Fibroblast of skin of left biceps (primary cell): ENCODE data around the gene COL28A1.
"Not testable (repeated sequence)": the region's sequence is repeated elsewhere in the genome, so short reads cannot be mapped to it uniquely, and the experiment has no call there.

Source experiments
- DNase-seq, 2 experiments: peaks; one replicate each; pipeline ENCODE4 v3.0.0-alpha.2; 2013; ENCODE audit warnings: low read depth in 2 of 2

The COL28A1 gene

GRCh38 chr7:7416031-7416858 lies 119.4 kb downstream of the COL28A1 start:
- no peak for DNase-seq

- no peak for DNase-seq
These were observed 120.7 kb downstream of the COL28A1 start for GRCh38 chr7:7414791-7415603.

- no peak for DNase-seq
These were observed 127.5 kb downstream of the COL28A1 start for GRCh38 chr7:7408001-7408770.

- no peak for DNase-seq
These were observed 130.2 kb downstream of the COL28A1 start for GRCh38 chr7:7405461-7405860.

- no peak for DNase-seq
These were observed 136.0 kb downstream of the COL28A1 start for GRCh38 chr7:7399707-7400106.

GRCh38 chr7:7395785-7396184 lies 139.9 kb downstream of the COL28A1 start:
- no peak for DNase-seq

- not testable (repeated sequence) for DNase-seq
These were observed 147.5 kb downstream of the COL28A1 start for GRCh38 chr7:7388164-7388563.

GRCh38 chr7:7385421-7385820 lies 150.3 kb downstream of the COL28A1 start:
- no peak for DNase-seq

GRCh38 chr7:7384228-7384627 lies 151.4 kb downstream of the COL28A1 start:
- no peak for DNase-seq

- no peak for DNase-seq
These were observed 160.1 kb downstream of the COL28A1 start for GRCh38 chr7:7375538-7375937.

- no peak for DNase-seq
These were observed 165.6 kb downstream of the COL28A1 start for GRCh38 chr7:7370076-7370475.

- DNase-seq = no peak
These were observed 166.5 kb downstream of the COL28A1 start for GRCh38 chr7:7369134-7369533.

- no peak for DNase-seq
These were observed 181.0 kb downstream of the COL28A1 start for GRCh38 chr7:7354674-7355073.

- DNase-seq = no peak
These were observed 182.8 kb downstream of the COL28A1 start for GRCh38 chr7:7352845-7353244.

- no peak for DNase-seq
These were observed 183.8 kb downstream of the COL28A1 start for GRCh38 chr7:7351832-7352231.

- DNase-seq = no peak
These were observed 184.5 kb downstream of the COL28A1 start for GRCh38 chr7:7351156-7351555.

GRCh38 chr7:7349156-7349555 lies 186.5 kb downstream of the COL28A1 start:
- DNase-seq = no peak

- no peak for DNase-seq
These were observed 188.6 kb downstream of the COL28A1 start for GRCh38 chr7:7347045-7347444.

GRCh38 chr7:7344583-7344982 lies 191.1 kb downstream of the COL28A1 start:
- no peak for DNase-seq

- DNase-seq = no peak
These were observed 199.8 kb downstream of the COL28A1 start for GRCh38 chr7:7335909-7336308.

GRCh38 chr7:7335215-7335614 lies 200.5 kb downstream of the COL28A1 start:
- DNase-seq = no peak

- no peak for DNase-seq
These were observed 202.1 kb downstream of the COL28A1 start for GRCh38 chr7:7333610-7334009.
